WERI-Rb-1 (cell line): ENCODE results near the gene MSMB.
"Not testable (repeated sequence)": the region's sequence is repeated elsewhere in the genome, so short reads cannot be mapped to it uniquely, and the experiment has no call there.

Source experiments
- DNase-seq: peaks from one replicate; pipeline ENCODE4 v3.0.0-alpha.2; 2020
- H3K27ac ChIP-seq: fragments of 250-450 bp; sonication (Bioruptor Pico); 2 replicates; pipeline ENCODE4 v1.5.1; 2020; ENCODE audit warnings: mild to moderate bottlenecking, moderate library complexity
- H3K27me3 ChIP-seq: fragments of 250-450 bp; sonication (Bioruptor Pico); 2 replicates; pipeline ENCODE4 v1.5.1; 2021; ENCODE audit warnings: mild to moderate bottlenecking, low read depth, moderate library complexity; ENCODE audit not compliant: insufficient read depth, severe bottlenecking
- H3K36me3 ChIP-seq: fragments of 250-450 bp; sonication (Bioruptor Pico); 2 replicates; pipeline ENCODE4 v1.5.1; 2020; ENCODE audit warnings: mild to moderate bottlenecking, moderate library complexity
- H3K4me3 ChIP-seq: 2 replicates; pipeline ENCODE4 v1.5.1; 2011; ENCODE audit warnings: low read depth, mild to moderate bottlenecking, control low read depth, low read length
- H3K9me3 ChIP-seq: fragments of 250-450 bp; sonication (Bioruptor Pico); 2 replicates; pipeline ENCODE4 v1.5.1; 2021; ENCODE audit warnings: mild to moderate bottlenecking, moderate library complexity; ENCODE audit not compliant: severe bottlenecking
- CTCF ChIP-seq: IDR thresholded peaks from 2 replicates; pipeline ENCODE4 v1.5.1; 2011; ENCODE audit warnings: low read depth, mild to moderate bottlenecking, control low read depth, inconsistent platforms, low read length

Gene MSMB

GRCh38 chr10:46001187-46001756 lies 44.8 kb downstream of the MSMB start:
- peaks cover 55% of the 10 kb centered on the region for H3K36me3 ChIP-seq
- H3K4me3 ChIP-seq, result no peak overlapping the region
- no peak overlapping the region for H3K27ac ChIP-seq
- TF ChIP-seq CTCF, result no peak
- no peaks in the 10 kb centered on the region for H3K9me3 ChIP-seq
- no peak for DNase-seq
- no peaks in the 10 kb centered on the region for H3K27me3 ChIP-seq

GRCh38 chr10:46000538-46000937 lies 45.5 kb downstream of the MSMB start:
- no peak overlapping the region for H3K4me3 ChIP-seq
- no peaks in the 10 kb centered on the region for H3K9me3 ChIP-seq
- H3K27ac ChIP-seq, result peak overlapping the region; percentile 23
- TF ChIP-seq CTCF, result no peak
- DNase-seq, result no peak
- H3K27me3 ChIP-seq, result no peaks in the 10 kb centered on the region
- H3K36me3 ChIP-seq, result peaks cover 48% of the 10 kb centered on the region

- not testable (repeated sequence) for H3K27me3 ChIP-seq, H3K4me3 ChIP-seq, H3K9me3 ChIP-seq, DNase-seq
- Histone ChIP-seq H3K36me3 (peaks cover 46% of the 10 kb centered on the region), H3K27ac (peak overlapping the region; percentile 23)
These were observed 46.1 kb downstream of the MSMB start for GRCh38 chr10:45999955-46000354.

- peaks cover 30% of the 10 kb centered on the region for H3K36me3 ChIP-seq
- H3K9me3 ChIP-seq, result no peaks in the 10 kb centered on the region
- TF ChIP-seq CTCF, result no peak
- no peak for DNase-seq
- no peaks in the 10 kb centered on the region for H3K27me3 ChIP-seq
- no peak overlapping the region for H3K27ac ChIP-seq
- no peak overlapping the region for H3K4me3 ChIP-seq
These were observed 47.9 kb downstream of the MSMB start for GRCh38 chr10:45997994-45998763.

GRCh38 chr10:45997557-45997956 lies 48.5 kb downstream of the MSMB start:
- Histone ChIP-seq H3K9me3 (no peaks in the 10 kb centered on the region), H3K27me3 (no peaks in the 10 kb centered on the region), H3K27ac (no peak overlapping the region), H3K4me3 (no peak overlapping the region), H3K36me3 (peaks cover 26% of the 10 kb centered on the region)
- no peak for TF ChIP-seq CTCF
- DNase-seq, result no peak

GRCh38 chr10:45985590-45985989 lies 60.5 kb downstream of the MSMB start:
- H3K4me3 ChIP-seq, H3K27ac ChIP-seq, DNase-seq, H3K27me3 ChIP-seq, H3K9me3 ChIP-seq, H3K36me3 ChIP-seq: not testable (repeated sequence)

GRCh38 chr10:45984473-45984872 lies 61.6 kb downstream of the MSMB start:
- DNase-seq, H3K27me3 ChIP-seq, H3K4me3 ChIP-seq, H3K27ac ChIP-seq, H3K36me3 ChIP-seq, H3K9me3 ChIP-seq: not testable (repeated sequence)
